ENCODE results near the gene CYP17A1.
"Not testable (repeated sequence)": the region's sequence is repeated elsewhere in the genome, so short reads cannot be mapped to it uniquely, and the experiment has no call there.

Gene CYP17A1

GRCh38 chr10:102856758-102857424, 19.7 kb upstream of the CYP17A1 start:
- no peak overlapping the region for H3K4me3 ChIP-seq (ENCODE audit: low read depth, low read length)
- no peaks in the 10 kb centered on the region for H3K9me3 ChIP-seq (ENCODE audit: control insufficient read depth, insufficient read depth, low read length)
- H3K4me1 ChIP-seq (ENCODE audit: control insufficient read depth, insufficient read depth, low read length): peaks cover 4% of the 10 kb centered on the region
- H3K36me3 ChIP-seq (ENCODE audit: control insufficient read depth, insufficient read depth, low read length): no peaks in the 10 kb centered on the region
- no peak overlapping the region for H3K9ac ChIP-seq (ENCODE audit: low read depth, low read length)
- H3K27me3 ChIP-seq (ENCODE audit: control insufficient read depth, insufficient read depth, low read length): no peaks in the 10 kb centered on the region

GRCh38 chr10:102855731-102856436, 18.7 kb upstream of the CYP17A1 start:
- not testable (repeated sequence) for H3K36me3 ChIP-seq (ENCODE audit: control insufficient read depth, insufficient read depth, low read length); H3K27me3 ChIP-seq (ENCODE audit: control insufficient read depth, insufficient read depth, low read length); H3K9me3 ChIP-seq (ENCODE audit: control insufficient read depth, insufficient read depth, low read length); H3K9ac ChIP-seq (ENCODE audit: low read depth, low read length); H3K4me1 ChIP-seq (ENCODE audit: control insufficient read depth, insufficient read depth, low read length); H3K4me3 ChIP-seq (ENCODE audit: low read depth, low read length)

- not testable (repeated sequence) for H3K4me1 ChIP-seq (ENCODE audit: control insufficient read depth, insufficient read depth, low read length); H3K9ac ChIP-seq (ENCODE audit: low read depth, low read length); H3K4me3 ChIP-seq (ENCODE audit: low read depth, low read length)
Measured at GRCh38 chr10:102853237-102853636, 16.0 kb upstream of the CYP17A1 start.

DNA sequence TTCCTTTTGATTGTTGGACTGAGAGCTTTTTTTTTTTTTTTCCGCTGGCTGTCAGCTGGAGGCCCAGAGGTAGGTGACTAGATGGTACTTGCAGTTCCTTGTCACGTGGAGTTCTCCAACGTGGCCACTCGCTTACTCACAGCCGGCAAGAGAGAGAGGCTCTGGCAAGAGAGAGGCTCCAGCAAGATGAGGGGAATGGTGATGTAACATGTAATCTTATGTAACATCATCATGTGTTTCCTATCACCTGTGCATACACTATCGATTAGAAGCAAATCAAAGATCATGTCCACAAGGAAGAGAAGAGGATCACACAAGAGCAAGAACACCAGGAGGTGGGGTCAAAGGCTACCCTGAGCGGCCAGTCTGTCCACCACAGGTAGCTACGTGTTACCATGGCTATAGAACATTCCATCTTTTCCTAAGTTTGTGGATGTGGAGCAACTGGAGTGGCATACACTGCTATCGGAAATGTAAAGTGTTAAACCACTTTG, 12.9 kb upstream of the CYP17A1 start:
- Histone ChIP-seq H3K4me3 (ENCODE audit: low read depth, low read length) (no peak overlapping the region), H3K9ac (ENCODE audit: low read depth, low read length) (no peak overlapping the region), H3K9me3 (ENCODE audit: control insufficient read depth, insufficient read depth, low read length) (no peaks in the 10 kb centered on the region), H3K27me3 (ENCODE audit: control insufficient read depth, insufficient read depth, low read length) (no peaks in the 10 kb centered on the region), H3K36me3 (ENCODE audit: control insufficient read depth, insufficient read depth, low read length) (no peaks in the 10 kb centered on the region), H3K4me1 (ENCODE audit: control insufficient read depth, insufficient read depth, low read length) (no peaks in the 10 kb centered on the region)

More at GRCh38 chr10:102853237-102853636, 16.0 kb upstream of the CYP17A1 start:
- H3K27me3 ChIP-seq (ENCODE audit: control insufficient read depth, insufficient read depth, low read length); H3K9me3 ChIP-seq (ENCODE audit: control insufficient read depth, insufficient read depth, low read length); H3K36me3 ChIP-seq (ENCODE audit: control insufficient read depth, insufficient read depth, low read length): not testable (repeated sequence)

DNA sequence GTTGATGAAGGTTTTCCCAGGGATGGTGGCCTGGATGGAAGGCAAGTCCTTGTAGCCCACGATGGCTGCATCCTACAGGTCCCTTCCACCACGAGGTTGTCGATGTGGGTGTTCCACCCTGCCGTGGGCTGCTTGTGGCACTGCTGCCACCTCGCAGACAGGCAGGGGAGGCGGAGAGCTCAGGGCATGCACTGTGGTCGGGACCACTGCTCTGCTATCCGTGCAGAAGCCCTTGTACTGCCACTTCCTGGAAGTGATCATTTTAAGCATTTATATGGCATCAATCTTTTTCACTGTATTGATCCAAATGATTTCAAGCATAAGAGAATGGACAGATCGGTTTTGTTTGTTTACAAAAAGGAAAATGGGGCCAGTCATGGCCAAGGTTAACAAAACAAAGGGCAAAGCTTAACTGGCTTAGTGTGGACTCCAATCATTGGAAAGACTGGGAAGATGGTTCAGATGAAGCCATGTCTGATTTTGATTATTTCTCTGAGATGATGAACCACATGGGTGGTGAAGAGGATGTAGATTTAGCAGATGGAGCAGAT, 8.2 kb upstream of the CYP17A1 start:
- no peaks in the 10 kb centered on the region for H3K4me1 ChIP-seq (ENCODE audit: control insufficient read depth, insufficient read depth, low read length)
- no peaks in the 10 kb centered on the region for H3K36me3 ChIP-seq (ENCODE audit: control insufficient read depth, insufficient read depth, low read length)
- H3K4me3 ChIP-seq (ENCODE audit: low read depth, low read length): no peak overlapping the region
- no peaks in the 10 kb centered on the region for H3K9me3 ChIP-seq (ENCODE audit: control insufficient read depth, insufficient read depth, low read length)
- H3K9ac ChIP-seq (ENCODE audit: low read depth, low read length): no peak overlapping the region
- no peaks in the 10 kb centered on the region for H3K27me3 ChIP-seq (ENCODE audit: control insufficient read depth, insufficient read depth, low read length)

DNA sequence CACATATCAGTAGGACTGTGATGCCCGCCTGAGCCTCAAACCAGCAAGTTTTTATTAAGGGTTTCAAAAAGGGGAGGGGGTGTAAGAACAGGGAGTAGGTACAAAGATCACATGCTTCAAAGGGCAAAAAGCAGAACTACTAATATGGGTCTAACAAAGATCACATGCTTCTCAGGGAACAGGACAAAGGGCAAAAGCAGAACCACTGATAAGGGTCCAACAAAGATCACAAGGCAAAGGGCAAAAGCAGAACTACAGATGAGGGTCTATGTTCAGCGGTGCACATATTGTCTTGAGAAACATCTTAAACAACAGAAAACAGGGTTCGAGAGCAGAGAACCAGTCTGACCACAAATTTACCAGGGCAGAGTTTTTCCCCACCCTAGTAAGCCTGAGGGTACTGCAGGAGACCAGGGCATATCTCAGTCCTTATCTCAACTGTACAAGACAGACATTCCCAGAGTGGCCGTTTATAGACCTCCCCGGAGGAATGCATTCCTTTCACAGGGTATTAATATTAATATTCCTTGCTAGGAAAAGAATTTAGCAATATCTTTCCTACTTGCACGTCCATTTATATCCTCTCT, 7.1 kb upstream of the CYP17A1 start:
- not testable (repeated sequence) for H3K36me3 ChIP-seq (ENCODE audit: control insufficient read depth, insufficient read depth, low read length); H3K9me3 ChIP-seq (ENCODE audit: control insufficient read depth, insufficient read depth, low read length); H3K4me1 ChIP-seq (ENCODE audit: control insufficient read depth, insufficient read depth, low read length); H3K9ac ChIP-seq (ENCODE audit: low read depth, low read length); H3K27me3 ChIP-seq (ENCODE audit: control insufficient read depth, insufficient read depth, low read length); H3K4me3 ChIP-seq (ENCODE audit: low read depth, low read length)

DNA sequence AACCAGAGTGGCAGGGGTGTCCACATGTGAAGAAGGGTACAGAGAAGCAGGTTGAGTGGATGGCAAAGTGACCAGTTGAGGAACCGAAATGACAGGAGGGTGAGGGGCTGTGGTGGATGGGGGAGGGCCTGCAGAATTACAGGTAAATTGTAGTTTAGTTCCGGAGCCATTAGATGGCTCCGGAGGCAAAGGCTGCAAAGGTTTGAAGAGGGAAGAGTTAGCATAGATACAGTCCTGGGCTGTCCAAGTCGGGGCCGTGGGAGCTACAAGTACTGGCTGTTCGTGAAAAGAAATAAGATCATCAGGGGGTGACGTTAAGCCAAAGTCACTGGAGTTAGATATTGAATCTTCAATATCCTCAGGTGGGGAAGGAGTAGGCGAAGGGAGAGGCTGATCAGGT, 5.9 kb upstream of the CYP17A1 start:
- not testable (repeated sequence) for H3K4me1 ChIP-seq (ENCODE audit: control insufficient read depth, insufficient read depth, low read length); H3K27me3 ChIP-seq (ENCODE audit: control insufficient read depth, insufficient read depth, low read length); H3K9ac ChIP-seq (ENCODE audit: low read depth, low read length); H3K36me3 ChIP-seq (ENCODE audit: control insufficient read depth, insufficient read depth, low read length); H3K4me3 ChIP-seq (ENCODE audit: low read depth, low read length); H3K9me3 ChIP-seq (ENCODE audit: control insufficient read depth, insufficient read depth, low read length)

DNA sequence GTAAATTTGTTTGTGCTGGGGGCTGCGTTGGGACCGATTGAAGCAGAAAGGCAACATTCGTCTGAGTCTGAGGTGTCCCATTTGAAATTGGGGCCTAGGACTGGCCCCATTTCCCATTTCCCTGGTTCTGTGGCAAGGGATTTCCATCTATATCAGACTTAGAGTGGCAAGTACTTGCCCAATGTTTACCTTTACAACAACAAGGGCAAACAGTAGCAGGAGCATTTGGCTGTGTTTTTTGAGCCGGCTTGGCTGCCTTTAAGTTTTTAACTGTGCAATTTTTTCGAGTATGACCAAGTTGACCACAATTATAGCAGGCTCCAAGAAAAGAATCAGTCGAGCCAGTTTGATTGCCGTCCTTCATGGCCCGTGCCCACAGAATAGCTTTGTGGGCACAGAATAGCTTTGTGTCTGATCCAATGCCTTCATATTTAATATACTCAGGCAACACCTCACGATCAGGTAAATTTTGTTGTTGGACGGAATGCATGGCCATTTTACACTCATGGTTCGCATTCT, 4.7 kb upstream of the CYP17A1 start:
- no peaks in the 10 kb centered on the region for H3K27me3 ChIP-seq (ENCODE audit: control insufficient read depth, insufficient read depth, low read length)
- H3K9ac ChIP-seq (ENCODE audit: low read depth, low read length): no peak overlapping the region
- H3K4me1 ChIP-seq (ENCODE audit: control insufficient read depth, insufficient read depth, low read length): no peaks in the 10 kb centered on the region
- H3K4me3 ChIP-seq (ENCODE audit: low read depth, low read length): no peak overlapping the region
- no peaks in the 10 kb centered on the region for H3K36me3 ChIP-seq (ENCODE audit: control insufficient read depth, insufficient read depth, low read length)
- no peaks in the 10 kb centered on the region for H3K9me3 ChIP-seq (ENCODE audit: control insufficient read depth, insufficient read depth, low read length)

GRCh38 chr10:102838276-102838927, 1.2 kb upstream of the CYP17A1 start:
- not testable (repeated sequence) for H3K9ac ChIP-seq (ENCODE audit: low read depth, low read length); H3K27me3 ChIP-seq (ENCODE audit: control insufficient read depth, insufficient read depth, low read length); H3K4me3 ChIP-seq (ENCODE audit: low read depth, low read length); H3K4me1 ChIP-seq (ENCODE audit: control insufficient read depth, insufficient read depth, low read length); H3K9me3 ChIP-seq (ENCODE audit: control insufficient read depth, insufficient read depth, low read length); H3K36me3 ChIP-seq (ENCODE audit: control insufficient read depth, insufficient read depth, low read length)

DNA sequence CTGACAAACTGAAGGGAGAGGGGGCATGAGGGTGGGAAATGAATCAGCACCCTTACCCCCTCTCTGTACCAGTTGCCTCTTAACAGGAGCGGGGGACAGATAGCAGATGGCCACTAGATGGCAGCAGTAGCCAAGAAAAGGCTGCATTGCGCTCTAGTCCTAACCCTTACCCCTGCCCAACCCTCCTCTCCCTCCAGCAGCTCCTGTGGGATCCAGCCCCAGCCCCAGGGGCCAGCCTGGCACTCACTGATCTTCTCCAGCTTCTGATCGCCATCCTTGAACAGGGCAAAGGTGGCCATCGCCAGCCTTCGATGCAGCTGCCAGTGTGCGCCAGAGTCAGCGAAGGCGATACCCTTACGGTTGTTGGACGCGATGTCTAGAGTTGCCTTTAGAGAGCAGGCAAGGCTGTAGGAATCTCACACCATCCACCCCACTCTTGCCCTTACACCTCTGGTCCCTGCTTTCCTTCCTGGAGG, 2.2 kb downstream of the CYP17A1 start:
- no peaks in the 10 kb centered on the region for H3K36me3 ChIP-seq (ENCODE audit: control insufficient read depth, insufficient read depth, low read length)
- no peak overlapping the region for H3K9ac ChIP-seq (ENCODE audit: low read depth, low read length)
- no peaks in the 10 kb centered on the region for H3K9me3 ChIP-seq (ENCODE audit: control insufficient read depth, insufficient read depth, low read length)
- H3K27me3 ChIP-seq (ENCODE audit: control insufficient read depth, insufficient read depth, low read length): no peaks in the 10 kb centered on the region
- H3K4me3 ChIP-seq (ENCODE audit: low read depth, low read length): no peak overlapping the region
- H3K4me1 ChIP-seq (ENCODE audit: control insufficient read depth, insufficient read depth, low read length): peaks cover 2% of the 10 kb centered on the region

- H3K36me3 ChIP-seq (ENCODE audit: control insufficient read depth, insufficient read depth, low read length): no peaks in the 10 kb centered on the region
- peaks cover 2% of the 10 kb centered on the region for H3K4me1 ChIP-seq (ENCODE audit: control insufficient read depth, insufficient read depth, low read length)
- no peaks in the 10 kb centered on the region for H3K9me3 ChIP-seq (ENCODE audit: control insufficient read depth, insufficient read depth, low read length)
- H3K4me3 ChIP-seq (ENCODE audit: low read depth, low read length): no peak overlapping the region
- no peak overlapping the region for H3K9ac ChIP-seq (ENCODE audit: low read depth, low read length)
- H3K27me3 ChIP-seq (ENCODE audit: control insufficient read depth, insufficient read depth, low read length): no peaks in the 10 kb centered on the region
Measured at GRCh38 chr10:102834143-102834542, 3.1 kb downstream of the CYP17A1 start.
